ENCODE data around the gene SPON1.

The SPON1 gene

DNA sequence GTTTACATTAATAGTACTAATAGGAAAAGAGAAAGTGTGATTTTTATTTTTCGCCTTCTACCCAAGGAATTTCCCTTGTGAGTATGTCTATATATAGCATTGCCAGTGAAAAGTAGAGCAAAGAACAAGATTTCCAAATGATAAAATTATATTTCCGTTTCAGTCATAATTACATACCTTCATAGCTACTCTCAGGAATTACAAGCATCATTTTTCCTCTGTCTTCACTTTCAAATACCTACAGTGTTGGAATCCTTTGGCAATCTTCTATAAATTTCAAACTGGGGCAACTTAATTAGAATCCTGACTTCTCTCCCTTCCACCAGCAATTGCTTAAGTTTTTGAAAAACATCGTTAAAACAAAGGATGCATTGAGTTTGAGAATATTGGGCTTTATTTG is 35.5 kb upstream of the SPON1 start:
- H3K4me3 ChIP-seq (ENCODE audit: low read depth, low read length, poor library complexity, severe bottlenecking) = no peak overlapping the region
- H3K27me3 ChIP-seq (ENCODE audit: insufficient read depth, low read length) = no peaks in the 10 kb centered on the region
- no peaks in the 10 kb centered on the region for H3K4me1 ChIP-seq (ENCODE audit: insufficient read depth, low read length, severe bottlenecking)
- H3K9ac ChIP-seq (ENCODE audit: low read length) = no peak overlapping the region
- H3K27ac ChIP-seq (ENCODE audit: low read depth, low read length, poor library complexity, severe bottlenecking) = no peak overlapping the region
- H3K36me3 ChIP-seq (ENCODE audit: insufficient read depth, low read length) = no peaks in the 10 kb centered on the region
- TF ChIP-seq EZH2 (IDR thresholded peaks at IDR 0.05; ENCODE audit: borderline replicate concordance, low read length) = no peak
- TF ChIP-seq, protein P1, sequence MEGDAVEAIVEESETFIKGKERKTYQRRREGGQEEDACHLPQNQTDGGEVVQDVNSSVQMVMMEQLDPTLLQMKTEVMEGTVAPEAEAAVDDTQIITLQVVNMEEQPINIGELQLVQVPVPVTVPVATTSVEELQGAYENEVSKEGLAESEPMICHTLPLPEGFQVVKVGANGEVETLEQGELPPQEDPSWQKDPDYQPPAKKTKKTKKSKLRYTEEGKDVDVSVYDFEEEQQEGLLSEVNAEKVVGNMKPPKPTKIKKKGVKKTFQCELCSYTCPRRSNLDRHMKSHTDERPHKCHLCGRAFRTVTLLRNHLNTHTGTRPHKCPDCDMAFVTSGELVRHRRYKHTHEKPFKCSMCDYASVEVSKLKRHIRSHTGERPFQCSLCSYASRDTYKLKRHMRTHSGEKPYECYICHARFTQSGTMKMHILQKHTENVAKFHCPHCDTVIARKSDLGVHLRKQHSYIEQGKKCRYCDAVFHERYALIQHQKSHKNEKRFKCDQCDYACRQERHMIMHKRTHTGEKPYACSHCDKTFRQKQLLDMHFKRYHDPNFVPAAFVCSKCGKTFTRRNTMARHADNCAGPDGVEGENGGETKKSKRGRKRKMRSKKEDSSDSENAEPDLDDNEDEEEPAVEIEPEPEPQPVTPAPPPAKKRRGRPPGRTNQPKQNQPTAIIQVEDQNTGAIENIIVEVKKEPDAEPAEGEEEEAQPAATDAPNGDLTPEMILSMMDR (IDR thresholded peaks at IDR 0.05; ENCODE audit: low read length) = no peak
- no peaks in the 10 kb centered on the region for H3K79me2 ChIP-seq (ENCODE audit: insufficient read depth, low read length)
- no peak overlapping the region for H3K4me2 ChIP-seq (ENCODE audit: low read length)
- H4K20me1 ChIP-seq (ENCODE audit: insufficient read depth, low read length) = no peaks in the 10 kb centered on the region
- no peaks in the 10 kb centered on the region for H3K9me2 ChIP-seq (ENCODE audit: low read depth, low read length)
- H2AFZ ChIP-seq (ENCODE audit: low read length) = no peak overlapping the region
- no peaks in the 10 kb centered on the region for H3F3A ChIP-seq (ENCODE audit: insufficient read depth, low read length)
- no peaks in the 10 kb centered on the region for H3K9me3 ChIP-seq (ENCODE audit: low read length)

DNA sequence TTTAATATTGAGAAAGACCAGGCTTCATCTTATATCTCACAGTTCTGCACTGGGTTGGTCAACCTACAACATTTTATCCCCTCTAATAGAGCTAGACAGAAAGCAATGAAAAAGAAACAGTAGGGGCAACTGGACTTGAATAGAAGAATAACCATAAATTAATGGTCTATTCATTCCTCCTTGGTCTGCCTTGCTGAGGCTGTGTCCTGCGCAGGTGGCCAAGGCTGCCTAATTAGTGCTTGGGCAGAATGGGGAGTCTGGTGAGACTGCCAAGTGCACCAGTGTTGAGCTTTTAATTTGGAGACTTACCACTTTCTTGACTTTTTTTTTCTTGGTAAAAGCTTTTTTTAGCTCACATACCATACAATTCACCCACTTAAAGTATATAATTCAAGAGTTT is 35.0 kb upstream of the SPON1 start:
- Histone ChIP-seq H2AFZ (ENCODE audit: low read length) (no peak overlapping the region), H3K9ac (ENCODE audit: low read length) (no peak overlapping the region), H3K27me3 (ENCODE audit: insufficient read depth, low read length) (no peaks in the 10 kb centered on the region), H3K36me3 (ENCODE audit: insufficient read depth, low read length) (no peaks in the 10 kb centered on the region), H3K9me2 (ENCODE audit: low read depth, low read length) (no peaks in the 10 kb centered on the region), H4K20me1 (ENCODE audit: insufficient read depth, low read length) (no peaks in the 10 kb centered on the region), H3K4me1 (ENCODE audit: insufficient read depth, low read length, severe bottlenecking) (no peaks in the 10 kb centered on the region), H3K9me3 (ENCODE audit: low read length) (no peaks in the 10 kb centered on the region), H3K4me3 (ENCODE audit: low read depth, low read length, poor library complexity, severe bottlenecking) (no peak overlapping the region), H3F3A (ENCODE audit: insufficient read depth, low read length) (no peaks in the 10 kb centered on the region), H3K4me2 (ENCODE audit: low read length) (no peak overlapping the region), H3K27ac (ENCODE audit: low read depth, low read length, poor library complexity, severe bottlenecking) (no peak overlapping the region), H3K79me2 (ENCODE audit: insufficient read depth, low read length) (no peaks in the 10 kb centered on the region)
- TF ChIP-seq, protein P1 (IDR thresholded peaks at IDR 0.05; ENCODE audit: low read length) = no peak
- no peak for TF ChIP-seq EZH2 (IDR thresholded peaks at IDR 0.05; ENCODE audit: borderline replicate concordance, low read length)

DNA sequence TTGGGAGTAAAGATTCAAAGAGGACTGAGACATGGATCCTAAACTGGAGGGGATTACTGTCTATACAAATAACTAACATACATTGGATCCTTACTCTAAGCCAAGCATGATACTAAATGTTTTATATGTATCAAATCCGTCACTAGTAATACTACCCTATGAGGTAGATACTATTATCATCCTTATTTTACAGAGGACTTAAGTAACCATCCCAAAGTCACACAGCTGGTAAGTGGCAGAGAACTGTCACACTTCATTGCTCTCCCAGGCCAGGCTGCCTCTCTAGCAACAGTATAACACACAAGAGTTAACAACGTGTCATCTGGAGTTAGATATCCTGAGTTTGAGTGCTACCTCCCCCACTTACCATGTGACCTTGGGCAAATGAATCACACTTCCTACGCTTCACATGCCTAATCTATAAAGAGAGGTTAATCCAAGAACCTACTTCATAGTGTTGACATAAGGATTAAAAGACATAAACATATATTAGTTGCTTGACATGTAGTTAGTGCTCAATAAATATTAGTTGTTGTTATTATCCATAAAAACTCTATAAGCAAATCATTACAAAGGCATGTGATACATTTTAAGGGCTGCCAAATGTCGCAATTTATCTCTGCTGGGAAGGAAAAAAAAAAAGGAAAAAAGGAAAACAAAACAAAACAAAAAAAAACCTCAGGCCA is 33.8 kb upstream of the SPON1 start:
- no peaks in the 10 kb centered on the region for H3K9me3 ChIP-seq (ENCODE audit: low read length)
- H3F3A ChIP-seq (ENCODE audit: insufficient read depth, low read length) = no peaks in the 10 kb centered on the region
- no peak overlapping the region for H3K27ac ChIP-seq (ENCODE audit: low read depth, low read length, poor library complexity, severe bottlenecking)
- H3K36me3 ChIP-seq (ENCODE audit: insufficient read depth, low read length) = no peaks in the 10 kb centered on the region
- H3K4me2 ChIP-seq (ENCODE audit: low read length) = no peak overlapping the region
- H3K9me2 ChIP-seq (ENCODE audit: low read depth, low read length) = no peaks in the 10 kb centered on the region
- TF ChIP-seq EZH2 (IDR thresholded peaks at IDR 0.05; ENCODE audit: borderline replicate concordance, low read length) = no peak
- TF ChIP-seq, protein P1 (IDR thresholded peaks at IDR 0.05; ENCODE audit: low read length) = no peak
- H3K79me2 ChIP-seq (ENCODE audit: insufficient read depth, low read length) = no peaks in the 10 kb centered on the region
- no peak overlapping the region for H2AFZ ChIP-seq (ENCODE audit: low read length)
- H4K20me1 ChIP-seq (ENCODE audit: insufficient read depth, low read length) = no peaks in the 10 kb centered on the region
- no peak overlapping the region for H3K9ac ChIP-seq (ENCODE audit: low read length)
- no peaks in the 10 kb centered on the region for H3K27me3 ChIP-seq (ENCODE audit: insufficient read depth, low read length)
- no peaks in the 10 kb centered on the region for H3K4me1 ChIP-seq (ENCODE audit: insufficient read depth, low read length, severe bottlenecking)
- no peak overlapping the region for H3K4me3 ChIP-seq (ENCODE audit: low read depth, low read length, poor library complexity, severe bottlenecking)

All from OCI-LY1 (cell line).